HTR-8/SVneo (cell line): ENCODE results near the gene EHD4.

Experiments
- DNase-seq: peaks from one replicate; pipeline ENCODE4 v3.0.0; 2011; ENCODE audit warnings: low spot score, mixed read lengths; ENCODE audit not compliant: insufficient read length
- FAIRE-seq: peaks from 2 replicates; lab custom pipeline; 2011; peaks lifted over from hg19 to GRCh38; lab: Jason Lieb, UNC

EHD4 gene

GRCh38 chr15:41996376-41996775, 24.0 kb upstream of the EHD4 start:
- DNase-seq: no peak
- no peak for FAIRE-seq

GRCh38 chr15:41995476-41995855, 23.1 kb upstream of the EHD4 start:
- no peak for DNase-seq
- FAIRE-seq: no peak

- no peak for FAIRE-seq
- no peak for DNase-seq
These were observed 22.6 kb upstream of the EHD4 start for GRCh38 chr15:41994772-41995475.

- DNase-seq (no peak), FAIRE-seq (no peak)
These were observed 21.9 kb upstream of the EHD4 start for GRCh38 chr15:41994171-41994650.

GRCh38 chr15:41993472-41994170, 21.3 kb upstream of the EHD4 start:
- DNase-seq (no peak), FAIRE-seq (no peak)

GRCh38 chr15:41992803-41993190, 20.4 kb upstream of the EHD4 start:
- DNase-seq (no peak), FAIRE-seq (no peak)

GRCh38 chr15:41992151-41992802, 19.9 kb upstream of the EHD4 start:
- FAIRE-seq (no peak), DNase-seq (no peak)

- no peak for FAIRE-seq
- no peak for DNase-seq
These were observed 18.3 kb upstream of the EHD4 start for GRCh38 chr15:41990691-41991090.

- FAIRE-seq (no peak), DNase-seq (no peak)
These were observed 17.9 kb upstream of the EHD4 start for GRCh38 chr15:41990243-41990605.

- FAIRE-seq: peak; percentile 76
- DNase-seq: peak; percentile 83
These were observed 17.4 kb upstream of the EHD4 start for GRCh38 chr15:41989573-41990242.

GRCh38 chr15:41988896-41989572, 16.7 kb upstream of the EHD4 start:
- no peak for FAIRE-seq
- no peak for DNase-seq

GRCh38 chr15:41987925-41988275, 15.5 kb upstream of the EHD4 start:
- no peak for DNase-seq
- FAIRE-seq: no peak

GRCh38 chr15:41987246-41987924, 15.0 kb upstream of the EHD4 start:
- FAIRE-seq: no peak
- no peak for DNase-seq

GRCh38 chr15:41985236-41986160, 13.1 kb upstream of the EHD4 start:
- FAIRE-seq (no peak), DNase-seq (no peak)

- no peak for DNase-seq
- FAIRE-seq: no peak
These were observed 12.3 kb upstream of the EHD4 start for GRCh38 chr15:41984622-41985021.

GRCh38 chr15:41983621-41984571, 11.5 kb upstream of the EHD4 start:
- FAIRE-seq (no peak), DNase-seq (no peak)

- DNase-seq (no peak), FAIRE-seq (no peak)
These were observed 10.9 kb upstream of the EHD4 start for GRCh38 chr15:41983221-41983620.
